Muscle of arm (tissue), 12 donors: Measurements from ENCODE around the gene WRNIP1. TPM values are rescaled to one million over a fixed set of nuclear protein-coding genes. Genes with fewer than 3 reads are reported as not detected.
"Not testable (repeated sequence)": the region's sequence is repeated elsewhere in the genome, so short reads cannot be mapped to it uniquely, and the experiment has no call there.

Experiments used
- DNase-seq: peaks from one replicate; pipeline ENCODE4 v3.0.0-alpha.2; 2013
- polyA plus RNA-seq, 12 donors: library from polyadenylated mRNA; unstranded; fragments of 120-200 nt; gene quantifications; one replicate each; pipeline ENCODE4 v1.2.1, GENCODE V29; 2013; ENCODE audit not compliant: insufficient read length in 12 of 12

WRNIP1 gene
- polyA plus RNA-seq, 12 donors = 29.0 to 53.8 (median 46.5) TPM; not detected in 1

DNA sequence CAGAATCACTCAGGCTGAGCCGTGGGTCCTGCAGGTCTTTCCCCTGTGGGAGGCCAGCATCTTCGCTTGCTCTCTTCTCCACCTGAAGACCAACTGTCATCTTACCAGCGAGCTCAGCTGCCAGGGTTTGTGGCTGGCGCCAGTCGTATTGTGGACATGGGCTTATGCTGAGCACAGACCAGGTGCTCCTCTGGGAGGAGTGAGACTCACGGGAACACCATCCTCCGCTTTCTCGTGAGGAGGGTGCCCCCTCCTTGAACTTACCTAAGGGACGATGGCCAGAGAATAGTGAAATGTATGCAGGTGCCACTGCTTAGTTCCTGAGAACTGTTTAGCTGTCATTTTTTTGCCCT is 17.1 kb downstream of the WRNIP1 start:
- no peak for DNase-seq

DNA sequence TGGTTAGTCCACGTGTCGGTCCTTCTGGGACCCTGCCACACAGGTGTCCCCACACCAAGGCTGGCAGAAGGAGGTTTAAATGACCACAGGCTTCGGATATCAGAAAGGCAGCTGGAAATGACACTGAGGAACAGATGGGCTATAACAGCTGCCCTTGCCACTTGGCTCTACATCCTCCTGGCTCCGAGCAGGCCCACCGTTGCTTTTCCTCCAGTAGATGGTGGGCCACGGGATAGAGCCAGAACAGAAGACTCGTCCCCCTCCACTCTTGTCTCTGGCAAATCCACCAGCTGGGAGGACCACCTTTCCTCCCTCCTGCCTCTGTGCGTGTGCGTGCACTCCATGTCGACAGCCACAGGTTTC is 17.6 kb downstream of the WRNIP1 start:
- peak; percentile 40 for DNase-seq

DNA sequence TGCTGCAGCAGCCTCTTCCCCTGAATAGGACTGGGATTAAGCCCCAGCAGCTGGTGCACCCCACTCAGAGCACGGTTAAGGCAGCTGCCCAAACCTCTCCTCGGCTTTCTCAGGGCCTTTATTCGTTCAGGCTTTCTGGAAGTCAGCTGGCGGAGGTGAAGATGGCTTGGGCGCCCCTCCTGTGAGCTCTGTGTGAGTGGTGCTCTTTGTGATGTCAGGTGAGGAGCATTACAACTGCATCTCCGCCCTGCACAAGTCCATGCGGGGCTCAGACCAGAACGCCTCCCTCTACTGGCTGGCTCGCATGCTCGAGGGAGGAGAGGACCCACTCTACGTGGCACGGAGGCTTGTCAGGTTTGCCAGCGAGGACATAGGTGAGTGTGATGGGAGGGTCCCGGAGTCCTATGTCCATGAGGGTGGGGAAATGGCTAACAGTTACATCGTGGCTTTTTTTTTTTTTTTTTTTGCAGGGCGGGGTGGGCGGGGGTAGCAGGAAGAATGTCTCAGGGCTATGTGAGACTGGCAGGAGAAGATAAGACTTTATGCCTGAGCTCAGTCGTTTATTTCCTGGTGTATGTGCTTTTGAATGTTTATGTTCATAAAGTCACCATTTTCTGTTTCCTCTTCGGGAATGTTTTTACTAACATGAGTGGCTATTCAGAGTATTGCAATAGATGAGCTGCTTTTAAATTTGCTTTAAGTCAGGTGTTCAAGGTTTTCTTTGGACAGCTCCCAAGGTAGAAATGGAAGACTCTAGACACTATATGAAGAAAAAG is 18.2 kb downstream of the WRNIP1 start:
- DNase-seq = no peak

DNA sequence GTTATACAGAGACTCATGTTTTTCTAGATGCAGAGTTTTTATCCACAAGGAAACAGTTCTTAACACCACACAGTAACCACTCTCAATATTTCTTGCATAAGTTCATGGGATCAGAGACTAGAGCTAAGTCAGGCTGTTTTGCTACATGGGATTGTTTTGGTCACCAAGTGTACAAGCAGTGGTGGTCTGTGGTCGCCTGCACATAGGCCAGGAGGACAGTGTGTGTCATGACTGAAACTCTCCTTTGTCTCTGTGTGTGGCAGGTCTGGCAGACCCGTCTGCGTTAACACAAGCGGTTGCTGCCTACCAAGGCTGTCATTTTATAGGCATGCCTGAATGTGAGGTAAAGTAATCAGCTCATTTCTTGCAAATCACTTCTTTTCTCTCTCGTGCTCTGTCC is 18.9 kb downstream of the WRNIP1 start:
- no peak for DNase-seq

DNA sequence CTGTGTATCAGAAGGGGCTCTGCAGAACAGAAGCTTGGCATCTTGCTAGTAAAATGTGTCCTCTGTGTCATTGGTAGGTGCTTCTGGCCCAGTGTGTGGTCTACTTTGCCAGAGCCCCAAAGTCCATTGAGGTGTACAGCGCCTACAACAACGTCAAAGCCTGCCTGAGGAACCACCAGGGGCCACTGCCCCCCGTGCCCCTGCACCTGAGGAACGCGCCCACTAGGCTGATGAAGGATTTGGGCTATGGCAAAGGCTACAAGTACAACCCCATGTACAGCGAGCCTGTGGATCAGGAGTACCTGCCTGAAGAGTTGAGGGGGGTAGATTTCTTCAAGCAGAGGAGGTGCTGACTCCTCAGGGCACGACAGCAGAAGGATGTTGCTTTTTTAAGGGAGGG is 19.7 kb downstream of the WRNIP1 start:
- no peak for DNase-seq

DNA sequence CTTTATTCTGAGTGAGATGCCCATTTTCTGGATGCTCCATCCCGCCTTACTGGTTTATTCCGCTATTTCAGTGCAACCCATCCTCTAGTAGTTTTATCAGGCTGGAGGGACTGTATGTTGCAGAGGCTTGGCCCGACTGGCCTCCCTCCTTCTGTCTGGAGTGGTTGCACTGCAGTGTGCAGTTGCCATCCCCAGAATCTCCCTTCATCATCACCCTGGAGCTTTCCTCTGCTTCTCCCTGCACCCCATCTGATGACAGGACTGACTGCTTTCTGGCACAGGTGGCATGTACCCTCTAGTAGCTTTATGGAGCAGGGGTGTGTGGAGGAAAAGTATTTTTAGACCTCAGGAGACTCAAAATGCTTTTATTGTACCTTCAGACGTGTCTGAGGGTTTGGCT is 21.1 kb downstream of the WRNIP1 start:
- DNase-seq = no peak

DNA sequence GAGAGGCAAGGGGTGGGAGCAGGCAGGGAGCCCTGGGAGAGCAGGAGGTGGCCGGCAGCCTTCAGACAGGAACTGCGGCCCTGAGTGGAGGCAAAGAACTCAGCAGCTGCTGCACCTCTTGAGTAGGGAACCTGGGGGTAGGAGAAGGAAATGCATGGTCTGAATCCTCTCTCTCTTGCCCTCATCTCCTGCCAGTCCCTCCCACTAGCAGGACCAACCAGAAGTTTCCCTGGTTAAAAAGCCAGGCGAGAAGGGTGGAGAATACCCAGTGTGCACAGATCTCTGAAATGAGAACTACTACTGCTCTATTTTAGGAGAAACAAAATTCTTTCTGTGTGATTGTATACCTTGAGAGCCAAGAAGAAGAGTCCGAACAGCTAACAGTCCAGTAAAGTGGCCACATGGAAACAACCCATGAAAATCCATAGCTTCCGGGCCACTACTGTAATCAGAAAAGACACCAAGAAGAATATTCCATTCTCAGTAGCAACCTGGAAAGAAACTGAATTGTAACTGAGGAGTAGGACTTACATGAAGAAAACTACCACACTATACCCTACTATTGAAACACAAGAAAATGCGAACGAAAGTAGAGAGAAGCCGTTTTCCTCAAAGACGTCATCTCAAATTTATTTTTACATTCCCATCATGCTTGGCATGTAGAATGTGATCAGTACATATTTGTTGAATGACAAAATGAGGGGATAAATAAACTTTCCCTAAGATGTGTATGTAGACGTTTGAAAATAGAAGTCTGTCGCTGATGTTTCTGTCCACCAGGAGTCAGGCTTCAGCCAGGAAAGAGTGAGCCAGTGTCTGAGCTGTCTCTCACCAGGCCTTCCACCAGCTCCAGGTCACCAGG is 25.6 kb downstream of the WRNIP1 start:
- peak; percentile 63 for DNase-seq

DNA sequence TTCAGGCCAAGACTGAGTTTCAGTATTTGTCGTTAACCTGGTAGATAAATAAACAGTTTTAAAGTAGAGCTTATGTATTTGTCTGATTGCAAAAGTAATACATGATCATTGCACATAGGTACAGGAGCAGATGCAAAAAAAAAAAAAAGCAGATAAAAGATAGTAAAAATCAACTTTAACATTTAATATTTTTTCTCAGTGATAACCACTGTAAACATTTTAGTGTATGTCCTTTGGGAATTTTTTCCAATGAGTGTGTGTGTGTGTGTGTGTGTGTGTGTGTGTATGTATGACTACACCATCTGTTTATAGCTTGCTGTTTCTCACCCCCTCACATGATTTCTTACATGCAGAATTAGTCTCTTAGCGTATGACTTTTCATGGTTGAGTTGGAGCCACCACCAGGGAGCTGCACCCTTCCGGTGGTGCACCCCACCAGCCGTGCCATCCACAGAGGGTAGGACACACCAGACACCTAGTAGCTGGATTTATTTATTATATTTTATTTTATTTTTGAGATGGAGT is 26.3 kb downstream of the WRNIP1 start:
- DNase-seq = no peak

DNA sequence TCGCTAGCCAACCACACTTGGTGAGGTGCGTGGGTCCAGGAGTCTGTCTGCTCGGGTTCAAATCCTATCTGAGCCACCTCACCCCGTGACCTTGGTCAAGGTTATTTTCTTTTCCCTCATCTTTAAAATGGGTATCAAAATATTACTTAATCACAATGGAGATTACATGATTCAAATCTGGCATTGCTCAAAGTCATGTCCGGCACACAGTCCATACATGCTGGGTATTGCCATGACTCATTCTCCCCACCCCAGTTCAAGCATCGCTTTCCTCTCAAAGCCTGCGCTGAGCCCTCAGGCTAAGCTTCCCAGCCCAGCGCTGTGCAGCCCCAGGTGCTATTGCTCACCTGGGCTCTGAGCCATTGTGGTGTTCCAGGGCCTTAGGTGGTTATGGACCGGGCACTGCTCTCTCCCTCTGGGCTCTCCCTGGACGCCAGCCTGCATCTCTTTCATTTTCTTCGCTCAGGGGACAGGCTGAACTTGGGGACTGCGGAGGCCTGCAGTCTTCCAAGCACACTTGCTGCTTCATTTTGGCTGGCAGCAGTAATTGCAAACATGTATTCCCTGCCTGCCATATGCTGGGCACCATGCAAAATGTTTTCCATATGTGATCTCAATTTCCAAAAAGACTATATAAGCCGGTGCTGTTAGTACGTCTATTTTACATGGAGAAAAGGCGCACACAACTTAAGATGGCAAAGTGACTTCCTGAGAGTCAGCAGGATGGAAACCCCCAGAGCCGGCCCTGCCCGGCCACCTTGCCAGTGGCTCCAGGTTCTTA is 27.3 kb downstream of the WRNIP1 start:
- DNase-seq = no peak

DNA sequence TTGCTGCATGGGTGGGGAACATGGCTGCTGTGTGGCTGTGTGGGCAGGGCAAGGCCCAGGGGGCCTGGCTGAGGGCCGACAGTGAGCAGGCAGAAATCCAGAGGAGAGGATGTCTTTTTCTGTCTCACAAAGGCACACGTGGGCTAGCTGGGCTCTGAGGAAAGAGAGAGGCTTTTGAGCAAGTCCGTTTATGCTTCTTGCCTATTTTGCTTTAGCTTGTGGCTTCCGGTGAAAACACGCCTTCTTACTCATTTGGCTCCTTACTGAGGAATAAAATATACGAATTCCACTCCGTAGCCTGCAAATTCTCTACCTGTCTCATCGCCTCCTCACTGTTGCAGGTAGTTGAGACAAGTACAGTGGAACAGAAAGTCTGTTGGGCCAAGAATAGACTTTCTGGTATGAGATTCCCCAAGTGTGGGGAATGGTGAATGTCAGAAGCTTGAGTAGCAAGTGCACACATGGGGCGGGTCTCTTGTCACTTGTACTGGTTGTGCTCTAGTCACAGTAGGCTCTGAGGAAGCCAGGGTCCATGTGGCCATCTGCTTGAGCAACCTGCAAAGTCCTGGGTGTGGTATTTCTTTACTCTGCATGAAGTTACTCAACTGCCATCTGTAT is 28.4 kb downstream of the WRNIP1 start:
- DNase-seq = no peak

DNA sequence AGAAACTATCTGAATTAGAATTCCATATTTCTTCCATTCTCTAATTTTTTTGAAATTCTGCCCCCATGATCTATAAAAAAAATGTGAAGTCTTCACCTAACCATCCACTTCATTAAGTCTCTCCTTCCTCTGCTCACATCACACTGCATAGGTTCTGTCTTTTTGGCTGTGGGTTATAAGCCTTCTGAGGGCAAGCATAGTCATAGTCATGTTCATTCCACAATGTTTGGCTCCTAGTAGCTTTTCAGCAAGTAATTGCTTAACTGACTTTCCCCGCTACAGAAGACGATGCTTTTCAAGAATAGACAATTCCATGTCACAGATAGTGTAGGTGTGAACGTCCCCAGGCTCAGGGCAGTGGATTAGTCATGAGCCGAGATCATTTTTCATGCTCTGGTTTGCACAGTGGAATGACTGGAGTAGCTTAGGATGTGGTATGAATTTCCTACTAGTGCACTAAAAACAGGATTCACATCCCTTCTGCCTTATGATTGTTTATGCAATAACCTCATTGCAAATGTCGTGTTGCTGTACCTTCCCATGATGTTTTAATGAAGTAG is 29.1 kb downstream of the WRNIP1 start:
- DNase-seq = no peak

DNA sequence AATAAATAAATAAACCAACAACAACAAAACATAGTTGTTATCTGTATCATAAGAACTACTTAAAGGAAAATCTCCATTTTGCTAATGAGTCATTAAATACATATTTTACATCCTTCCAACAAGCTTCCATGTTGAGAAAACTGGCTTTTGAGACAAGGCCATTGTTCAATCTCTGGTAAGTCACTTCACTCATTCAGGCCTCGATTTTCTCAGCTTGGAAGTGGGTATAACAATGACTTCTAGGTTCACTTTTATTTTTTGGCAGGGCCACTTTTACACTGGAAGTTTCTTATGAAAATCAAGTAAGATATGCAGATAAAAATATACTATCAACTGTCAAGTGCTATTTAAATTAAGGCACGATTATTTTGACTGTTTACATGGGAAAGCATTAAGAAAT is 30.0 kb downstream of the WRNIP1 start:
- DNase-seq = no peak

DNA sequence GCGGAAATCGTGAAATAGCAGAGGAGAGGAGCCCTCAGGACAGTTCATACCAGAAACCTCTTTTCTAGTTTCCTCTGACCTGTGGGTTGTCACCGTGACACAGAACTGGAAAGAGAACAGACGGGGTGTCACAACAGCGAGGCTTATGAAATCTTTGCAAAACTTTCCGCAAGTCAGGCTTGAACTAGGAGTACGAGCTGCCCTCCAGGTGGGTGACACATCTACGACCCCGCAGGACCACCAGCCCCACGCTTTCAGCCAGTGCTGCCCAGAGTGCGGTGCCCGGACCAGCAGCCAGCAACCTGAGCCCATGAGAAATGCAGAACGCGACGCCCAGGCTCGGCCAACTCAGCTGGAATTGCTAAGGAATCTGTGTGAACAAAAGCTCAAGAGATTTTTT is 30.8 kb downstream of the WRNIP1 start:
- DNase-seq = no peak

DNA sequence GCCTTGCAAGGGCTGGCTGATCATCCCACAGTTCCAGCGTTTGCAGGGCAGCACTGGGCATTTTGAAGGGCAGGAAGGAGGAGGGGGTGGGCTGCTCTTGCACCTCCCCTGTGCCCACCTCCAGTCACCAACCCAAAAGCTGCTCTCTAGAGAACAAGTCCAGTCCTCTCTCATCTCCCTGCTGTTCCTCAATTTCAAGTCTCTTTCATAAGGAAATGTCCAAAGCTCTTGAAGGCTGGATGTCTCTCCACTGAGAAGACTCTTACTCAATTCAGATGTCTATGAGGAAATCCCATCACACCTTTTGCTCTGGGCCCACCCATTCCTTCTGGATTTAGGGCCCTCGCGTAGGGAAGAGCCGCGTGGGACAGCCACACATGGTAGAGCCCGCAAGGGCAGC is 31.7 kb downstream of the WRNIP1 start:
- no peak for DNase-seq

DNA sequence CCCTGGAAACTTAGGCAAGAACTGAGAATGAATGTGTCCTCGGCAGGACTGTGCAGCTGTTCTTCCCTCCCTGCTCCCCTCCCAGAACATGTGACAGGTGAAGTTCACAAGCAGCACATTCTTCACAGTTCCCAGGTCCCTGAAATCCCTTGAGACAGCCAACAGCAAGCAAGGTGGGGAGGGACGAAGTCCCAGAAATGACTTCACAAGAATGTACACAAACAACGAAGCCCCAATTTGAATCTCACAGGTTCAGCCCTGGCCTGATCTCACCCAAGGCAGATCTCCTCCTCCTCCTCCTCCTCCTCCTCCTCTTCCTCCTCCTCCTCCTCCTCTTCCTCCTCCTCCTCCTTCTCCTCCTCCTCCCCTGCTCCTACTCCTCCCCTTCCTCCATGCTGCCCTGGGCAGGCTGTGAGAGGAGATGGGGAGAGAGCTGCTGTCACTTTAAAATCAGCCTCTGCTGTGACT is 32.4 kb downstream of the WRNIP1 start:
- DNase-seq = no peak

DNA sequence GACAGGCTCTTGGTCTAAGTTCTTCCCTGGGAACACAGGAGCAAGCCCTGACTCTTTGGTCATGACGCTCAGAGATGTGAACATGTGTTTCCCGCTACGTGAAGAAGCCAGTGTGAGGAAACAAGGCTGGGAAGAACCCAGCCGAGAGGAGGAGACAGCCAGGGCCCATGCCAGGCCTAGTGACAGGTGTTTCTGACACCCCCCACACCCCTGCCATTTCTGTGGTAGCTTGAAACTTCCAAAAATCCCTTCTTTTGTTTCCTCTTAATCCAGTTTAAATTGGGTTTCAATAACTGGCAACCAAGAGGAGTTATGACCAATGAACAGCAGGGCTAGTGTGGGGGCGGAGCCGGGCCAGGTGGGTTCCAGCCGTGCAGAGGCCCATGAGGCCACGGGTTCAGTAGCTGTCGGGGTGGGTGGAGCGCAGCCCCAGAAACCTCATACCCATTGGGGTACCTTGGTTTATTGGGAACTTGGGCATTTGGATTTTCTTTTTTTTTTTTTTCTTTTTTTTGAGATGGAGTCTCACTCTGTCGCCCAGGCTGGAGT is 33.5 kb downstream of the WRNIP1 start:
- DNase-seq = no peak

DNA sequence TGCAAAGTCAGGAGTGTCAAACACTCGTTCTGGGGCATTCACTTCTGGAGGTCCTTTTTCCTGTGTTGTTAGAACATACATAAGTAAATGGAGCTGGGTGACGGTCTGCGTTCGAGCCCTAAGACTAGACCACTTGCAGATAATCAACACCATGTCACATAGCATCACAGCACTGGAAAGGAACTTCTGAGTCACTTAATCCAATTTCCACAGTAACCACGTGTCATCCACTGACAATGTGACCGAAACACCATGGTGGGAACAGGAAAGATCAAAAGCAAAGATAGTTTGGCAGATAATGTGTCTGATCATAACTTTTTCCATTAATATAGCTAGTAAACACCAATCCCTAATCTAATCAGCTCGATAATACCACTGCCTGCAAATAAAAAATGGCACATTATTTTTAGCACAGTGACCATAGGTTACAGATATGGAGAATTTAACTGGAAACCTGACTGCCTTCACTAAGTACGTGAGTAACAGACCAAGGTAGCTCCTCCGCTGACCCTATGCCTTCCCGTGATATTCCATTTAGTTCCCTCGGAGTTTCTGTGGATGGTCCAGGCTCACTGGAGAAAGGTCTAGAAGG is 34.8 kb downstream of the WRNIP1 start:
- DNase-seq = no peak

DNA sequence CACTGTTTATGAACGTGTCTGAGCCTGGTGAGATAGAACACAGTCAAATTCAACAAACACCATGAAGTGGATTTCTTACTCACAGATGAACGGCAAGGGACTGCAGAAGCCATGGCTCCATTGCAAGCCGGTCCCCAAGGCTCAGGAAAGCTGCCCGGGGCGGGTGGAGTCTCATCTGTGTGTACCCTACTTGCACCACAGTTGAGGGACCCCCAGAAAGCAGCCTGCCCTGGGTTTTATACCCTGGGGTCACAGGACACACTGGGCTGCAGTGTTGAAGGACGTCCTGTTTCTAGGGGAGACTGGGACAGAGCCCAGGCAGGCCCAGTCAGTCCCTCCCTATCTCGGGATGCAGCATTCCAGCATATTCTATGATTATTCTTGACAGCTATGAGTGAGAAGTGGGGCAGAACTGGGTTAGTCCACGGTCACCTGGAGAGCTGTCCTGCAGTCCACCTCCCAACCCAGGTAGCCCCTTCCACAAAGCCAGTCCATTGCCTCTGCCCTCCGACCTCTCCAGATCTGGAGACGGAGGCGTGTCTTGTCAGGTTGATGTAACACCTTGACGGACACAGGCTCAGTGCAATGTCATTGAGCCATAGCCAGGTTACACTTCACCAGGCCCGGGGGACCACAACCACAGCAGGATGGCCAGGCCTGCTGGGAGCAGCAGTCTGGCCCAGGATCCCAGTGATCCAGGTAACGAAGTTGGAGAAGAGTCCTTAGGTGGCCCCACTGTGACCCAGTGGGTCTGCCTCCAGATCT is 35.5 kb downstream of the WRNIP1 start:
- no peak for DNase-seq

DNA sequence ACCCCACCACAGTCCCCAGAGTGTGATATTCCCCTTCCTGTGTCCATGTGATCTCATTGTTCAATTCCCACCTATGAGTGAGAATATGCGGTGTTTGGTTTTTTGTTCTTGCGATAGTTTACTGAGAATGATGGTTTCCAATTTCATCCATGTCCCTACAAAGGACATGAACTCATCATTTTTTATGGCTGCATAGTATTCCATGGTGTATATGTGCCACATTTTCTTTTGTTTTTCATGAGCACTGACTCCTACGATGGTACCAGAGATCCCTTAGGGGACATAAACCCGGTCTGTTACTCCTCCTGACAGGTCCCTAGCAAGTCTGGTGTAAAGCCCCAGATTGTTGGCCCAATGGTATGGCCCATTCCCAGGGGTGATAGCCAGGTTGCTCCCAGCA is 36.5 kb downstream of the WRNIP1 start:
- DNase-seq = not testable (repeated sequence)

DNA sequence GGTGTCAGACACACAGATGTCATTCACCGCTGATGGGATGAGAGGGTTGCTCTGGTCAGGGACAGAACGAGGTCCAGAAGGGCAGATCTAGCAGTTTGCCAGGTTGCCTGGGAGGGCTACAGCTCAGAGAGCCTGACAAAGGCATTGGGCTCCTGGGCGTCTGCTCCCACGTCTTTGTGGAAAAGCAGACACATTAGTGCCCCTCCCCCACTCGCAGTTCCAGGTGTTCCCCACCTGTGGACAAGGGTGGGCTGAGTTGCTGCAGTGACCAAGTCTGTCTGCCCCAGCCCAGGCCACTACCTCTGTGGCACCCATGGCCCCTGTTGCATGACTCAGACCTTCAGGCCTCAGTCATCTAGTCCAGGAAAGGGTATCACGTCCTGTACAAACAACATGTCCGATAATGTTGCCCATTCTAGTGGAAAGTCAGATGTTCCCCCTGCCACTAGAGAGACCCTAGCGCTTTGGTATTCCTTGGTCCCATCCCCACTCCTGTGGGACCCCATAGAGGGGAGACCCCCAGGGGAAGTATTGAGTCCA is 37.4 kb downstream of the WRNIP1 start:
- no peak for DNase-seq
